Fibroblast of peridontal ligament (primary cell): Measurements from ENCODE around the gene LAGE3.

Experiments
- DNase-seq: peaks from one replicate; pipeline ENCODE4 v3.0.0-alpha.2; 2010; ENCODE audit errors: extremely low read depth

Gene LAGE3

GRCh38 chrX:154477891-154478477, 1.1 kb downstream of the LAGE3 start:
- no peak for DNase-seq

- no peak for DNase-seq
Observed at GRCh38 chrX:154476821-154477220, 2.3 kb downstream of the LAGE3 start.

GRCh38 chrX:154473683-154474082, 5.4 kb downstream of the LAGE3 start:
- DNase-seq, result no peak

GRCh38 chrX:154472685-154473632, 6.1 kb downstream of the LAGE3 start:
- no peak for DNase-seq

DNA sequence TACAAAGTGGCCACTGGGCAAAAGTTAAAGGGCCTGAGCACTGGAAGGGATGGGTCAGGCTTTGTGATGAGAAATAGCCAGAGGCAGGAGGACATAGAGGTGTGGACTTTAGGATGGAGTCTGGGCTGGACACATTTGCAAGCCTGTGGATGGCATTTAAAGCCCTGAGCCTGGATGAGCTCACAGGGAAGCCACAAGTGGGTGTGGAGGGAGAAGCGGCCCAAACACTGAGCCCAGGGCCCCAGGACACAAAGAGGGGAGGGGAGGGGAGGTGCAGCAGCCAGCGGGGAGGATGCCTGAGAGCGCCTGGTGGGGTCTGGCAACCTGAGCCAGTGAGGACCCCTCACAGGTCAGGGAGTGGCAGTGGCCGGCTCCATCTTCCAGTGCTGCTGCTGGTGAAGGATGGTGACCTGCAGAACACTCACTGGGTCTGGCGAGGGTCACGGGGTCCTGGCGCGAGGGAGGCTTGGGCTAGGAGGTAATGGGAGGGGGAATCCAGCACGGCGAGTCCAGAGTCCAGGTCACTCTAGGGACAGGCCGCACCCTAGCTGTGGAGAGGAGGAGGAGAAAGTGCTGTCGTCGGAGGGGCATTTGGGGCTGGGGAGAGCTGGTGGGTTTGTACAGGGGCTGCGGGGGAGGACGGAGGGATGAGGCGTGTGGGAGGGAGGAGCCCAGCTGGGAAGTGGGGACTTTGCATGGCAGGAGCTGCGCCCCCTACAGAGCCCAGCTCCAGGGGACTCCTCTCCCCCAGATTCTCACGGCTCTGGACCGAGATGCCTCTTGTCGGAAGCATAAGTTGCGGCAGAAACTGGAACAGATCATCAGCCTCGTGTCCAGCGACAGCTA, 7.0 kb downstream of the LAGE3 start:
- DNase-seq, result no peak

GRCh38 chrX:154470914-154471568, 8.0 kb downstream of the LAGE3 start:
- no peak for DNase-seq

DNA sequence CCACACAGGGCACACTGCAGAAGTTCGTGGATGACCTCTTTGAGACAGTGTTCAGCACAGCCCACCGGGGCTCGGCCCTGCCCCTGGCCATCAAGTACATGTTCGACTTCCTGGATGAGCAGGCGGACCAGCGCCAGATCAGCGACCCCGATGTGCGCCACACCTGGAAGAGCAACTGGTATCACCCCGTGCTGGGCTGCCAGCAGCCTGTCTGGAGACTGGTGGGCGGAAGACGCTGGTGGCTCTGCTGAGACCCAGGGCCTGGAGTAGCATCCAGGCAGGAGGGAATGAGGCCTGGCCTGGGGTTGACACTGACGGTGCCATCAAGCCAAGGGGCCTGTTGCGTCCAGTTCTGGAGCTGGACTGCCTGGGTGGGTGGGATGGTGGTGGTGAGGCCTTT, 8.6 kb downstream of the LAGE3 start:
- DNase-seq, result no peak

DNA sequence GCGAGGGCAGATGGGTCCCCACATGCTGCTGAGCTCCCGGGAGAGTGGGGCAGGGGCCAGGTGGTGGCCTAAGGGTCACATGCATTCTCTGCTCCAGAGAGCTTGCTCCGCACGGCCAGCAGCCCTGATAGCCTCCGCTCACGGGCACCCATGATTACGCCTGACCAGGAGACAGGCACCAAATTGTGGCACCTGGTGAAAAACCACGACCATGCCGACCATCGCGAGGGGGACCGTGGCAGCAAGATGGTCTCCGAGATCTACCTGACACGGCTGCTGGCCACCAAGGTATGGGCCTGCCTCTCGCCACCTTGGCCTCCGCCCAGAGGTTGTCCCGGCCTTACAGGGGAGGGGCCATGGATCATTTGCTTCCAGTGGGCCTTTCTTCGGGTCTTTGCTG, 9.2 kb downstream of the LAGE3 start:
- DNase-seq, result no peak

DNA sequence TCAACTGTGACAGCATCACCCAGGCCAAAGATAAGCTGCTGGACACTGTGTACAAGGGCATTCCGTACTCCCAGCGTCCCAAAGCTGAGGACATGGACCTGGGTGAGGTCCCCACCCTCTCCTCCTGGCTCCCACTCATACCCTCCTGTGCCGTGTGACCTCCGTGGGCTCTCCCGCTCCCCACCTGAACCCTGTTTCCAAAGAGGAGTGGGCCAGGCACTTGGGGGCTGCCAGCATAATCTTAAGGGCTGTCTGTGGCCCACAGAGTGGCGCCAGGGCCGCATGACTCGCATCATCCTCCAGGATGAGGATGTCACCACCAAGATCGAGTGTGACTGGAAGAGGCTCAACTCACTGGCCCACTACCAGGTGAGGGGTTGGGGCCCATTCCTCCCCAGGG, 10.0 kb downstream of the LAGE3 start:
- DNase-seq, result no peak

DNA sequence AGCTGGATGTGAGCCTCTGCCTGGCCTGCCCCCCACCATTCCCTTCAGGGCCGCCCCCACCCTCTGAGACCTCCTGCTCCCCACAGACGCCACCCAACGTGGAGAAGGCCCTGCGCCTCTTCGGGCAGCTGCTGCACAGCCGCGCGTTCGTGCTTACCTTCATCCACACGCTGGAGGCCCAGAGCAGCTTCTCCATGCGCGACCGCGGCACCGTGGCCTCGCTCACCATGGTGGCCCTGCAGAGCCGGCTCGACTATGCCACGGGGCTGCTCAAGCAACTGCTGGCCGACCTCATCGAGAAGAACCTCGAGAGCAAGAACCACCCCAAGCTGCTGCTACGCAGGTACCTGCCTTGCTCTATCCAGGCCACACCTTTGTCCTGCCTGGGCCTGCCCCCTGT, 10.9 kb downstream of the LAGE3 start:
- DNase-seq, result no peak

GRCh38 chrX:154467556-154467955, 11.5 kb downstream of the LAGE3 start:
- DNase-seq, result no peak

- no peak for DNase-seq
Observed at GRCh38 chrX:154466907-154467306, 12.2 kb downstream of the LAGE3 start.

DNA sequence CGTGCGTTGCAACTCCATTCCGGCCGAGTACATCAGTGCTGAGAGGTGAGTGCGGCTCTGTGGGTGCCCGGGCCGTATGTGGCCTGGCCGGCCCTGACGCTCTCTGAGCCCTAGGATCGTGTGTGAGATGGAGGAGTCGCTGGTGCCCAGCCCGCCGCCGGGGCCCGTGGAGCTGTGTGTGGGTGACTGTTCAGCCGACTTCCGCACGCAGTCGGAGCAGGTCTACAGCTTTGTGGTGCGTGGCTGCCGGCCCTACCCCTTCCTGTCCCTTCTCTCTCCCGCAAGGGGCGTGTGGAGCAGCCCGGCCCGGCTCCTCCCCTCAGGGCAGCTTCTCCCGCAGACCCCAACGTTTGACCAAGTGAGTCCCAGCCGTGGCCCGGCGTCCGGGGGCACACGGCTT, 13.0 kb downstream of the LAGE3 start:
- DNase-seq, result no peak

- DNase-seq, result no peak
Observed at GRCh38 chrX:154465601-154466000, 13.5 kb downstream of the LAGE3 start.

- DNase-seq, result no peak
Observed at GRCh38 chrX:154464806-154465365, 14.2 kb downstream of the LAGE3 start.

DNA sequence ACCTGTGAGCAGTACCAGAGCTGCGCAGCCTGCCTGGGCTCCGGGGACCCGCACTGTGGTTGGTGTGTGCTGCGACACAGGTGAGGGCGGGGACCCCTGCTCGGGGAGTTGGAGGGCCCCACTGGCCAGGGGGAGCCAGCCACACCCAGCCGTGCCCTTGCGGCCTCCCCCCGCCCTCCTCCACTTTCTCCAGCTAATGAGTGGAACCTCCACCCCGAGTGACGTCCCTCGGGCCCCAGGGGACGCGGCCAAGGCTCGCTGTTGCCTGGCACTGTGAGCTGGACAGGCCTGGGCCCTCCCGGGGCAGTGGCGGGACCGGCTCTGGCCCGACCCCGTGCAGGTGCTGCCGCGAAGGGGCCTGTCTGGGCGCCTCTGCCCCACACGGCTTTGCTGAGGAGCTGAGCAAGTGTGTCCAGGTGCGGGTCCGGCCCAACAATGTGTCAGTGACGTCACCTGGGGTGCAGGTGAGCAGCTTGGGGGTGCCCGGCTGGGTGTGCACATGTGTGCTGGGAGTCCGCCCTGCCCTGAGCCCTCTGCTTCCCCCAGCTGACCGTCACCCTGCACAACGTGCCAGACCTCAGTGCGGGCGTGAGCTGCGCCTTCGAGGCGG, 15.4 kb downstream of the LAGE3 start:
- DNase-seq, result no peak

DNA sequence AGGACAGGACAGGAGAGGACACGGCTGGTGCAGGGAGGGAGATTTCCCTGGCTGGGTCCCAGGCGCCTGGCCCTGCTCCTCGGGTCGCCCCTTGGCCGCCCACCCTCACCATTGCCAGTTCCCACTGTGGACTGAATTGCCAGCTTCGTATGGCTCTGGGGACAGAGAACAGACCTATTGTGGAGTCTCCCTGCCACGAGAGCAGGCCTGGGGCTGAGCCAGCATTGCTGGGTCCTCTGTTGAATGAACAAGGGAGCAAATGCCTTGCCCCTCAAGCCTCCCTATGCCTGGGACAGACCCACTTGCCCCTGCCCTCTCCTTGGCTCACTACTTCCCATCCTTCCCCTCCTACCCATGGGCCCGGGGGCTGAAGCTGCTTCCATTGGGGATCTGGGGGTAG, 16.7 kb downstream of the LAGE3 start:
- DNase-seq, result no peak

- no peak for DNase-seq
Observed at GRCh38 chrX:154460326-154460725, 18.8 kb downstream of the LAGE3 start.

- DNase-seq, result no peak
Observed at GRCh38 chrX:154459832-154460231, 19.2 kb downstream of the LAGE3 start.

DNA sequence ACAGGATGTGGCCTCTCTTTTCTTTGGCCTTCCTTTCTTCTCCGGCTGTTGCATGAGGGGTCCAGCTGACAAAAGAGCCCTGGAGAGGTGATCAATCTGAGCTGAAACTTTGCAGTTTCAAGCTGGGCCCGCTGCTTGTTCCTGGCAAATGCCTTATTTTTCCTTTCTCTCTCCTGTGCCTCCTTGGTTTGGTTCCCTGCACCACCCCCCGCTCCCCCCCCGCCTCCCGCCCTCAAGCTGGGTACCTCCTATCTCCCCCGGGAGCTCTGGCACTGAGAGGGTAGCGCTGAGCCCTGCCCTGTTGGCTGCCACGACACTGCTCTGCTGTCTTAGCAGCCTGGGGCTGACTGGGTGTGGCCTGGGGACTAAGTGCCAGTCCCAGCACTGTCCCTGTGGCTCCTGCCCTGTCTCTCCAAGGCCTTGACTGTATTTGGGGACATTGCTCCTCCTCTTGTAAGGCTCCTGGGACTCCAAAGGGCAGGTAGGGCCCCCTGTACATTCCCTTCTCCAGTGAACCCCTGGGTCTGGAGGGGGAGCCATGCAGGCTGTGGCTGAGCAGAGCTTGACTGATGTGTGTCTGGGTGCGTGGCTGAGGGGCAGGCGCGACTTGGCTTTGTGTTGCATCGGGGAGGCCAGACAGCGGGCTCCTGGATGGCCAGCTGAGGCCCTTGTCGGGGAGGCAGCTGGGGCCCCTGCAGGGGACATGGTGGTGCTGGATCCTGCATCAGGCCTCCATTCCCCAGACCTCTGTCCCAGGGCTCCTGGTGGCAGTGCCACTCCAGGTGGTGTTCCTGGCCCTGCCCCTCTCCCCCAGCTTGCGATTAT, 19.9 kb downstream of the LAGE3 start:
- DNase-seq, result no peak
